HG02623 (cell line): ENCODE results near the gene GNB1L.

Experiments
- ATAC-seq: cut with Tn5 transposase; IDR thresholded peaks from one replicate; pipeline ENCODE4 v1.9.1; 2021; ENCODE audit warnings: moderate library complexity; ENCODE audit not compliant: unreplicated experiment

The GNB1L gene

GRCh38 chr22:19866665-19867009 lies 12.0 kb upstream of the GNB1L start:
- no peak for ATAC-seq

GRCh38 chr22:19865141-19865829 lies 10.6 kb upstream of the GNB1L start:
- ATAC-seq, result no peak

- ATAC-seq, result no peak
These were observed 9.9 kb upstream of the GNB1L start for GRCh38 chr22:19864538-19865106.

- no peak for ATAC-seq
These were observed 8.9 kb upstream of the GNB1L start for GRCh38 chr22:19863571-19863970.

GRCh38 chr22:19862619-19863246 lies 8.1 kb upstream of the GNB1L start:
- ATAC-seq, result no peak

- no peak for ATAC-seq
These were observed 5.3 kb upstream of the GNB1L start for GRCh38 chr22:19859861-19860510.

- ATAC-seq, result no peak
These were observed 2.7 kb upstream of the GNB1L start for GRCh38 chr22:19857382-19857781.

GRCh38 chr22:19855504-19856409 lies 1.1 kb upstream of the GNB1L start:
- ATAC-seq, result peak; percentile 4

GRCh38 chr22:19853879-19854777 lies 546 bp downstream of the GNB1L start:
- ATAC-seq, result peak; percentile 5

- no peak for ATAC-seq
These were observed 1.4 kb downstream of the GNB1L start for GRCh38 chr22:19853058-19853878.

GRCh38 chr22:19852177-19852781 lies 2.4 kb downstream of the GNB1L start:
- ATAC-seq, result no peak

- ATAC-seq, result no peak
These were observed 3.1 kb downstream of the GNB1L start for GRCh38 chr22:19851291-19852176.

GRCh38 chr22:19850763-19851109 lies 3.9 kb downstream of the GNB1L start:
- no peak for ATAC-seq

- ATAC-seq, result no peak
These were observed 4.6 kb downstream of the GNB1L start for GRCh38 chr22:19849835-19850762.

GRCh38 chr22:19848298-19849224 lies 6.1 kb downstream of the GNB1L start:
- ATAC-seq, result no peak

- no peak for ATAC-seq
These were observed 7.4 kb downstream of the GNB1L start for GRCh38 chr22:19847345-19847632.
